ENCODE results near the gene SRP72.
"Not testable (repeated sequence)": the region's sequence is repeated elsewhere in the genome, so short reads cannot be mapped to it uniquely, and the experiment has no call there.

The SRP72 gene, protein sequence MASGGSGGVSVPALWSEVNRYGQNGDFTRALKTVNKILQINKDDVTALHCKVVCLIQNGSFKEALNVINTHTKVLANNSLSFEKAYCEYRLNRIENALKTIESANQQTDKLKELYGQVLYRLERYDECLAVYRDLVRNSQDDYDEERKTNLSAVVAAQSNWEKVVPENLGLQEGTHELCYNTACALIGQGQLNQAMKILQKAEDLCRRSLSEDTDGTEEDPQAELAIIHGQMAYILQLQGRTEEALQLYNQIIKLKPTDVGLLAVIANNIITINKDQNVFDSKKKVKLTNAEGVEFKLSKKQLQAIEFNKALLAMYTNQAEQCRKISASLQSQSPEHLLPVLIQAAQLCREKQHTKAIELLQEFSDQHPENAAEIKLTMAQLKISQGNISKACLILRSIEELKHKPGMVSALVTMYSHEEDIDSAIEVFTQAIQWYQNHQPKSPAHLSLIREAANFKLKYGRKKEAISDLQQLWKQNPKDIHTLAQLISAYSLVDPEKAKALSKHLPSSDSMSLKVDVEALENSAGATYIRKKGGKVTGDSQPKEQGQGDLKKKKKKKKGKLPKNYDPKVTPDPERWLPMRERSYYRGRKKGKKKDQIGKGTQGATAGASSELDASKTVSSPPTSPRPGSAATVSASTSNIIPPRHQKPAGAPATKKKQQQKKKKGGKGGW

DNA sequence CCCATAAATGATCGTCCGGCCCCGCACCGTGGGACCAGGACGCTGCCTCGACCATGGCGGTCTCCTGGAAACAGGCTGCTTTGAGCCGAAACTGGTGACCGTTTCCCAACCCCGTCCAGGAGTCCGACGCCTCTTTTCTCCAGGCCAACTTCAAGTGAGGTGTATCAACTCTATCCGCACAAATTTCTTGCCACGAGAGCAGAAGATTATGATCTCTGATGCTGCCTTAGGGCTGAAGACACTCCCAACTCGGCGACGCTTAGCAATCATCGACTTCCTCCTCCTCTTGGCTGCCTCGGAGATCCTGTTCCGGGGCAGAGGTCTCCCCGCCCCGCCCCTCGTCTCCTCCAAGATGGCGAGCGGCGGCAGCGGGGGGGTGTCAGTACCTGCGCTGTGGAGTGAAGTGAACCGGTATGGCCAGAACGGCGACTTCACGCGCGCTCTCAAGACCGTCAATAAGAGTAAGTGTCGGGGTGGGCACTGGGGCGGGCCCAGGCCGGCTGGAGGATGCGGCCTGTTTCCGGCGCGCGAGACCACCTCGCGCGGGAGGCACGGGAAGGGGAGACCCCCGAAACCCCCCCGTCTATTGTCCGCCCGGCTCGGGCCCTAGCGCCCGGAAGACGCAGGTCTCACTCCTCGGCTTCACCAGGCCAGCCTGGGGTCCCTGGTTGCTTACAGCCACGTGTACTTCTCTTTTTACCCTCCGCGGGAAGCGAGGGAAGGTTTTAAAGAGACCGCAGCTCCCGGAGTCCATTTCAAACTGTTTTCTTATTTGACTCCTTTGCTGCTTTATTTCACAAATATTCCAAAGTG is at the start of gene SRP72:
Gene SRP72, plus strand, starts transcription at position 334 of the 813 bp plus-strand sequence. Its CDS starts 19 bp downstream, at position 353.
- DNase-seq (ENCODE audit: low read depth), result peak; percentile 84

DNA sequence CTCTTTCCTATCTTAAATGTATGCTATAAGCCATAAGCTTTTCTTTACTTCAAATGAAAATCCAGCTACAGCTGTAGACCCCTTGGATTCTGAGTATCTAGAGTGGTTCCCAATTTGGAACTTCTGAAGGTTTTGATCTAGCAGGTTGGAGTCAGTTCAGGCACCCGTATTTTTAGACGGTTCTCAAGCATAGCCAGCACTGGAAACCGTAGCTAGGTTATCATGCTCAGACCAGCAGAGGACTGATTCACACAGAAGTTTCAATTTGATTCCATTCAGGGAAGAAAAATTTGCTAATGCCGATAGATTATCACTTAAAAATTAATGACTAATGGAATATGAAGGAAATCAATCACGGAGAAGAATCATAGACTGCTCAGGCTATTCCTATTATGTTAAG is 43.2 kb upstream of the SRP72 start:
- no peak for DNase-seq (ENCODE audit: low read depth)

DNA sequence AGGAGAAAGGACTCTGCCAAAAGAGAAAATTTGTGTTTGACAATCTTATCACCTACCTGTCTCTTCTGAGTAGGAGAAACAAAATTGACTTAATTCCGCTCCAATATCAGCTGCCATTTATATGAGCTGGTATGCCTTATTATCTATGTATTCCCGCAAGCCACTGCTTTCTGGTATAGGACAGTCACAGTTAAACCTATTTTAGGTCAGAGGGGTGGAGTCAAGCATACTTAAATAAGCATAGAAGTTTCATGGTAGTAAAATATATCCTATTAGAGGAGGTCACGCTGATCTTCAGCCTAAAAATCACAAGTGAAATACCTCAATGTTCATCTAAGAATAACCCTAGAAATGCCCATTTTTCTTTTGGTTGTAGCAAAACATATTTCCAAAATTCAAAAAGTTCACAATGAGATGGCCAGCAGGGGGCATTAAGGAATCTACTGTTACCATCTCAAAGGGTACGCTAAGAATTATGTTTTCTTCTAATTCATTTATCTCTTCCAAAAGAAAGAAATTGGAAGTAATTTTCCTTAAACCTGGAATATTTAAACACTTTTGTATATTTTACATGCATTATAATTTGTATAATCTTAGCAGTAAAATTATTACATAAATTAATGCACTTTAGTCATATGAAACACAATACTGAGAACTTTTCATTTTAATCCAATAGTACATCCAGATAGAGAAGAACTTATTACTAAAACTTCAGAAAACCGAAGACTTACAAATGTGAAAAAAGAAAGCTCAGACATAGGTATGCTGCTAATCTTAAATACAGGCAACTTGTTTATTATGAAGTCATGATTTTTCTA is 42.5 kb upstream of the SRP72 start:
- DNase-seq (ENCODE audit: low read depth), result no peak

DNA sequence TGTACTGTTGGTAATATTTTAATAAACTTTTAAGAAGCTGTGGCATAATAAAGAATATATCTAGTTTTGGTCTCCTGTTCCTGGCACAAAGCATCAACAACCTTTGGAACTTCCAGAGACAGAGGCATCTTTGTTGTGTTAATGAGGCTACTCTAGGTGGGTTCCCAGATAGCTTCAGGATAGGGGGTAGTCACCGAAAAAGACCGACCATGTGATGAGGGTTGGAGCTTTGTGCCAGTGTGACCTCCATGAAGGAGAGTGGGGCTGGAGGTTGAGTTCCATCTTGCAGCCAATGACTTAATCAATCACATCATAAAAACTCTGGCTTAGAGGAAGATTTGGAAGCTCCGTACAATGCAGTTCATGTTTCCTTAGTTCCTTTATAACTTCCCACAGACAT is 41.9 kb upstream of the SRP72 start:
- DNase-seq (ENCODE audit: low read depth), result no peak

GRCh38 chr4:56426273-56426672 is 41.1 kb upstream of the SRP72 start:
- DNase-seq (ENCODE audit: low read depth), result no peak

- no peak for DNase-seq (ENCODE audit: low read depth)
Observed at GRCh38 chr4:56427179-56427578, 40.2 kb upstream of the SRP72 start.

DNA sequence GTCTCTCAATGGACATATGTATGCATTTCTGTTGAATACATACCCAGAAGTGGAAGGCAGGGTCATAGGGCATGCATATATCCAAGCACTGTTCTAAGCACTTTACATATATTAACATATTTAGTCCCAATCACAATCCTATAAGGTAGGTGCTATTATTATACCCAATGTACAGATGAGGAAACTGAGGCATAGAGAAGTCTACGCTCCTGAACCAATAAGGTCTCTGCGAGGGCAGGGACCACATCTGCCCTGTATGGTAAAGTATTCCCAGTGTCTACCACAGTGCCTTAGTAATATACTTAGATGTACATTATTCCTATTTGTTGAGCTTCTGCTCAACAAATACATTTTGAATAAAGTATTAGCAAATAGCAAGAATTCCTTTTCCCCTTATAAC is 37.2 kb upstream of the SRP72 start:
- no peak for DNase-seq (ENCODE audit: low read depth)

GRCh38 chr4:56433280-56433679 is 34.1 kb upstream of the SRP72 start:
- no peak for DNase-seq (ENCODE audit: low read depth)

GRCh38 chr4:56434599-56435139 is 32.7 kb upstream of the SRP72 start:
- DNase-seq (ENCODE audit: low read depth), result no peak

DNA sequence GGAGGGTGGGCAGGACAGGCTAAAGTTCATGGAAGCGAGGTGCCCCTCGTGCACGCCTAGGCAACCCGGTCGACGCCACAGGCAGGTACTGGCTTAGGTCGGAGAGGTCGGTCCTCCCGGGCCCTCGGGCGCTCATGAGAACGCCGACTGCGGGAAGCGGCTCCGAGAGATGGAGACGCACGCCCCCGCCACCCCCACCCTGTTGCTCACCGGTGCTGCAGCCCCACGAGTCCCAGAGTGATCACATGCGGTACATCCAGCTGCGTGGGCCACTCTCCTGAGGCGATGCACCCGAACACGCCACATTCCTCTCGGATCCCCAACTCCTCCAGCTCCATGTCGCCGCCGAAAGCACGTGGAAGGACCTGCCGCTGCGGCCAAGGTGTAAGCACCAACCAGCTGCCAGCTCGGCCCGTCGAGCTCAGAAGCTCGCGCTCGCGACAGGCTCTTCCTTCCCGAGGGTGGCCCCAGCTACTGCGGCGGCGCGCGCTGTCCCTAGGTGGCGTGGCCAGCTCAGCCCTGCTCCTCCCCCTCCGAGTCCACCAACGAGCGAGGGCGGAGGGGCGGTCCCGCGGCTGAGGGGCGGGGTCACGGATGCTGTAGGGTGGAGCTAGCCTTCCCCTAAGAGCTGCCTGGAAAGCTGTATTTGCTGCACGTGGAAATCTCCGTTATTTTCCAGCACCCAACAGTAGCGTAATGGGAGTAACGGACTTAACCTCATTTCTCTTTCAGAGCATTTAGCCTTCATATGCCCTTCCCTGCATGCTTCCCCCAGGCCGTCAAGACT is 32.1 kb upstream of the SRP72 start, which contains the start of gene PPAT:
Gene PPAT, minus strand, starts transcription at position 476 of the 787 bp plus-strand sequence. Its CDS starts 138 bp downstream, at position 338.
- peak; percentile 97 for DNase-seq (ENCODE audit: low read depth)

GRCh38 chr4:56438766-56439165 is 28.7 kb upstream of the SRP72 start:
- DNase-seq (ENCODE audit: low read depth), result no peak

DNA sequence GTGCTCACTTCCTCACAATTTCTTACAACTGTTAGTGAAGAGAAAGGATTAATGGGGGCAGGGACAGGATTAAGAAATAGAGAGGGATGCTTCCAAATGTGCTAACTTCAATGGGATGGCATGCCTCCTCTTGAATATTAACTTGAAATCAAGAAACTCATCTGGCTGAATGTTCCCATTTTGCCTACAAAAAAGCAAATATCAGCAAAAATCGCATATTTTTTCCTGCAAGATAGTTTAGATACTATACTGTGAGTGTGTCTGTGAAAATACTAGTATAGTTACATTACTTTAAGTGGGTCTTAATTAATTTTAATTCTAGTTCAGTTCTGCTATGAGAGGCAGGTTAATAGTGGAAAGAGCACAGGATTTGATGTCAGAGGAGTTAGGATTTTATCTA is 26.4 kb upstream of the SRP72 start:
- DNase-seq (ENCODE audit: low read depth), result no peak

- DNase-seq (ENCODE audit: low read depth), result no peak
Observed at GRCh38 chr4:56444719-56445118, 22.7 kb upstream of the SRP72 start.

DNA sequence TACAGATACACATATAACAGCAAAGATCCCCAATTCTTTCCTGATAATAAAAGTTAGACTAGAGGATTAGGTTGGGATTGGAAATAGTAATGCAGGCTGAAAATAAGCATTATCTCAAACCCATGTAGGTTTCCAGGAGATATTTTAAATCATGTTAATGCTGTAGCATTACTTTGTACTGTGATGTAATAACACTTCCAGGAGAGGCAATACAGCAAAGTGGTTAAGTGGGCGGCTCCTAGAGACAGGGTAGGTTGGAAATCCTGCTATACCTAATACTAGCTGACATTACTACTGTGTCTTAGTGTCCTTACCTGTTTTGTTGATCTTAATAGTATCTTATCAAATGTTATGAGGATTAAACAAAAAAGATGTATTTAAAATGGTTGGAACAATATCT is 21.7 kb upstream of the SRP72 start:
- no peak for DNase-seq (ENCODE audit: low read depth)

DNA sequence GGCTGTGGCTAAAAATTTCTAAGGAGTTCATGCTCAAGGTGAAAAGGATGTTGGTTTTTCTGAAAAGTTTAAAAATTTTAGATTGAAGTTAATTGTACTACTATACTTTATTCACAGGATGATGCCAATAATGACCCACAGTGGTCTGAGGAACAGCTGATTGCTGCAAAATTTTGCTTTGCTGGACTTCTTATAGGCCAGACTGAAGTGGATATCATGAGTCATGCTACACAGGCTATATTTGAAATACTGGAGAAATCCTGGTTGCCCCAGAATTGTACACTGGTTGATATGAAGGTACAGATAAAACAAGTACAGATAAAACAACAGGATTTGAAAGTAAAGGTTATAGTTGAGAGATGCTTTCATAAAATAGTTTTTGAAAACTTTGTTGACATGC is 19.1 kb upstream of the SRP72 start:
- no peak for DNase-seq (ENCODE audit: low read depth)

DNA sequence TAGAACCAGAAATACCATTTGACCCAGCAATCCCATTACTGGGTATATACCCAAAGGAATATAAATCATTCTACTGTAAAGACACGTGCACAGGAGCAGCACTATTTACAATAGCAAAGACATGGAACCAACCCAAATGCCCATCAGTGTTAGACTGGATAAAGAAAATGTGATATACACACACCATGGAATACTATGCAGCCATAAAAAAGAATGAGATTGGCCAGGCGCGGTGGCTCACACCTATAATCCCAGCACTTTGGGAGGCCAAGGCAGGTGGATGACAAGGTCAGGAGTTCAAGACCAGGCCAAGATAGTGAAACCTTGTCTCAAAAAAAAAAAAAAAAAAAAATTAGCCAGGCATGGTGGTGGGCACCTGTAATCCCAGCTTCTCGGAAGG is 17.9 kb upstream of the SRP72 start:
- not testable (repeated sequence) for DNase-seq (ENCODE audit: low read depth)

- DNase-seq (ENCODE audit: low read depth), result no peak
Observed at GRCh38 chr4:56450342-56450741, 17.1 kb upstream of the SRP72 start.

GRCh38 chr4:56460085-56460484 is 7.3 kb upstream of the SRP72 start:
- no peak for DNase-seq (ENCODE audit: low read depth)

DNA sequence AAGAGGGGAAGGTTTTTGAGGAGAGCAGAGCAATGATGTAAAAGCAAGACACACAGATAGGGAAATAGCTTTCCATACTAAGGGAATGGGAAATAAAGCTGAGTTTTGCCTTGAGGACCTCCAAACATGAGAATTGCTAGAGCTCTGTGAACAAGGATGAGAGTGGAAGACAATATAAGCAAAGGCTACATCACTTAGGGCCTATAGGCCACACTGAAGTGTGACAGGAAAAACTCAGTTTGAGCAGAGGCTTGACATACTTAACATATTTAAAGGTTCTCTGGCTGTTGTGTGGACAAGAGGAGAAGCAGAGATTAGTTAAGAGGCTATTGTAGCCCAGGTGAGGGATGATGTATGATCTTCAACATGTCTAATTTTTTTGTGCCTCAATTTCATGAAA is 5.3 kb upstream of the SRP72 start:
- DNase-seq (ENCODE audit: low read depth), result no peak

DNA sequence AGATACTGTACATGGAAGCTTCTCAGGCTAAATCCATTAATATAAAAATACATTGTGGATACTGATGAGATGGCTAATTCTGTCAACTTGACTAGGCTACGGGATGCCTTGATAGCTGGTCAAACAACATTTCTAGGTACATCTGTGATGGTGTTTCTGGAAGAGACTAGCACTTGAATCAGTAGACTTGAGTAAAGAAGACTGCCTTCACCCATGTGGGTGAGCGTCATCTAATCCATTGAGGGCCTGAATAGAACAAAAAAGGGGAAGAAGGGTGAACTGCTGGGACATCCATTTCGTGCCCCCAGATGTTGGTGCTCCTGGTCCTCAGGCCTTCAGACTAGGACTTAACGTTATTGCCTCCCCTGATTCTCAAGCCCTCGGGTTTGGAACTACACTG is 3.7 kb upstream of the SRP72 start:
- no peak for DNase-seq (ENCODE audit: low read depth)

GRCh38 chr4:56464581-56464980 is 2.8 kb upstream of the SRP72 start:
- no peak for DNase-seq (ENCODE audit: low read depth)

Measured in activated T-helper 9 cell treated with anti-CD3 and anti-CD28 coated beads, Interleukin-2, amount 50 U/mL, for 16 hours (primary cell).